ENCODE results near the gene DENND1C. TPM values are rescaled to one million over a fixed set of nuclear protein-coding genes. Genes with fewer than 3 reads are reported as not detected.

The DENND1C gene
- total and polyA plus RNA-seq, 9 donors, result 0.63 to 2.3 (median 1.00) TPM

GRCh38 chr19:6446452-6446851 is 35.1 kb downstream of the DENND1C start:
- Histone ChIP-seq H3K4me1 (ENCODE audit: insufficient read depth) (no peaks in the 10 kb centered on the region), H3K27me3 (no peaks in the 10 kb centered on the region), H3K36me3 (no peaks in the 10 kb centered on the region), H3K9me3 (peaks cover 0 to 8% of the 10 kb centered on the region in 2 donors), H3K27ac (no peak overlapping the region), H3K4me3 (no peak overlapping the region)
- DNase-seq, result no peak
- no peak for TF ChIP-seq POLR2A (IDR thresholded peaks at IDR 0.05)
- no peak for TF ChIP-seq CTCF (IDR thresholded peaks at IDR 0.05)
- no peak for TF ChIP-seq EP300 (IDR thresholded peaks at IDR 0.05)
- intact Hi-C loops (cut with DNase I), result no loop called here
- 90 to 97% (median 95%) methylated on average over 3 of the region's 3 CpGs for WGBS, 3 donors

- Histone ChIP-seq H3K36me3 (no peaks in the 10 kb centered on the region), H3K4me1 (ENCODE audit: insufficient read depth) (no peaks in the 10 kb centered on the region), H3K27ac (no peak overlapping the region), H3K27me3 (no peaks in the 10 kb centered on the region), H3K9me3 (peaks cover 0 to 8% of the 10 kb centered on the region in 2 donors), H3K4me3 (no peak overlapping the region)
- 89 to 94% (median 91%) methylated on average over 13 of the region's 13 CpGs for WGBS, 3 donors
- DNase-seq, result no peak
- TF ChIP-seq CTCF (IDR thresholded peaks at IDR 0.05) (no peak), EP300 (IDR thresholded peaks at IDR 0.05) (no peak), POLR2A (IDR thresholded peaks at IDR 0.05) (no peak)
- intact Hi-C loops (cut with DNase I), result no loop called here
Measured at GRCh38 chr19:6443986-6444385, 37.6 kb downstream of the DENND1C start.

- Histone ChIP-seq H3K27me3 (no peaks in the 10 kb centered on the region), H3K36me3 (no peaks in the 10 kb centered on the region), H3K4me3 (no peak overlapping the region), H3K4me1 (ENCODE audit: insufficient read depth) (no peaks in the 10 kb centered on the region), H3K27ac (no peak overlapping the region), H3K9me3 (peaks cover 0 to 8% of the 10 kb centered on the region in 2 donors)
- TF ChIP-seq POLR2A (IDR thresholded peaks at IDR 0.05), result no peak
- TF ChIP-seq EP300 (IDR thresholded peaks at IDR 0.05), result no peak
- no peak for TF ChIP-seq CTCF (IDR thresholded peaks at IDR 0.05)
- intact Hi-C loops (cut with DNase I), result no loop called here
- DNase-seq, result no peak
- WGBS, 3 donors, result 88 to 93% (median 89%) methylated on average over 13 of the region's 13 CpGs
Measured at GRCh38 chr19:6442087-6442688, 39.4 kb downstream of the DENND1C start.

GRCh38 chr19:6440905-6441304 is 40.7 kb downstream of the DENND1C start:
- no peak for DNase-seq
- TF ChIP-seq EP300 (IDR thresholded peaks at IDR 0.05) (no peak), CTCF (IDR thresholded peaks at IDR 0.05) (no peak), POLR2A (IDR thresholded peaks at IDR 0.05) (no peak)
- no peaks in the 10 kb centered on the region for H3K36me3 ChIP-seq
- H3K27me3 ChIP-seq, result no peaks in the 10 kb centered on the region
- H3K9me3 ChIP-seq, result peaks cover 0 to 5% of the 10 kb centered on the region in 2 donors
- H3K4me1 ChIP-seq (ENCODE audit: insufficient read depth), result no peaks in the 10 kb centered on the region
- 82 to 91% (median 84%) methylated on average over 3 of the region's 3 CpGs for WGBS, 3 donors
- no peak overlapping the region for H3K27ac ChIP-seq
- intact Hi-C loops (cut with DNase I), result no loop called here
- H3K4me3 ChIP-seq, result no peak overlapping the region

Measured in ovary (tissue), 9 donors.